Measurements from ENCODE around the gene USH1G.

USH1G gene

DNA sequence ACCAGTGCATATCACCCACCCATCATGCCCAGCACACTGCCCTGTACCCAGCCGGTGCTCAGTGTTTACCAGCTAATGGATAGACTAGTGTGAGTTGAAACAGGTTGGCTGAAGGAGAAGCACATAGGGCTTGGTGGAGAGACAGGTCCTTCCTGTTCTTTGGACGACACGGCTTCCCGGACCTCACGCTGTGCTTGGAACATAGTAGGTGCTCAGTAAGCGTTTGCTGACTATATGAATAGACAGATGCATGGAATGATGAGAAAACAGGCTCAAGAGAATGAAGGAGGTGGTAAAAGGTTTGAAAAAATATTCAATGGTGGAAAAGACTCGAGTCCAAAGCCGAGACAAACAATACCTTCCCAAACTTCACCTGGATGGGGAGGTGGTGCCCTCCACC is 22.8 kb downstream of the USH1G start:
- no peak for DNase-seq

DNA sequence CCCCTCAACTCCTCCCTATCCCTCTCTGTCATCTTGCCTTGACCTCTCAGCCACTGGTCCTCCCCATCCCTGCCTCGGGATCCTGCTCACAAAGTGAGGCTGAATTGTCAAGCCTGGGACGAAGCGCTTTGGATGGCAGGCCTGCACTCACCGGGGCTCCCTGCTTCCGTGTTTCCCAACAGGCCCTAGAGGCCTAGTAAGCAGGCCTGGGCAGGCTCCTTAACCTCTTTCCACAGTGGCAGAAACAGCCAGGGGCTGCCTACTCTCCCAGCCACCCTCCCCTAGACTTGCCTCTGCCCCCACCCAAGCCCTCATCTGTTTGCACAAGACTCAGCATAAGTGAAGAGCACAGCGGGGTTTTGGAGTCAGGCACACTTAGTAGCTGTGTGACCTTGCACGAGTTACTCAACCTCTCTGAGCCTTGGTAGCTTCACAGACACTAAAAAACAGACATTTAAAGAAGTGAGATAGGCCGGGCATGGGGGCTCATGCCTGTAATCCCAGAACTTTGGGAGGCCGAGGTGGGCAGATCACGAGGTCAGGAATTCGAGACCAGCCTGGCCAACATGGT is 24.6 kb downstream of the USH1G start:
- DNase-seq, result no peak

DNA sequence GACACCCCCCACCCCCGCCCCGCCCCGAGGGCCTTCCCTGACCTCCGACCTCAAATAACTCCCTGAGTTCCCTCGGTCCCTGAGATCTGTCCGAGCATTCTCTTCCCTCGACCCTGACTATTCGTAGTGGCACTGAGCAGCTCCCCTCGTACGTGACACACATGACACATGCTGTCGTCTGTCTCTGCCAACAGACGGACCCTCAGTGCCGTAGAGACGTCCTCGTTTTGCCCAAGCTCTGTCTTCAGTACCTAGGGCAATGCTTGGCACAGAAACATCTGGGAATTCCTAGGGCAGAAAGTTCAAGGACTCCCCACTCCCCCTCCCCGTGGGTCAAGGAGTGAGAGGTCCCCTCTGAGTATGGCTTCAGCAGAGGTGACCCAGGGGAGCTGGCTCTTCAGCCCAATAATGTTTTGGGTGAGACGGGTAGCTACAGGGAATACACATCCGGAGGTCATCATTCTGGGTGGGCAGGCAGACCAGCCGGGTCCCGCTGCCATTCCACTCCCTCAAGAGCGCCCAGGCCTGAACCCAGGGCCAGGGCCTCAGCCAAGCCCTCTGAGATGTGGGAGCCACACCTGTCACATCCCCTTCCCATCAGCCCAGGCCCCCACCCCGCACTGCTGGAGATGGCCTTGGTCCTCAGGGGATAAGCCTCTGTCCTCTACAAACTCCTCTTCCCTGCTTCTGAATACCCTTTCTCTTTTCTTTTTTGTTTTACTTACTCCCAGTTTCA is 29.0 kb downstream of the USH1G start:
- DNase-seq, result no peak

DNA sequence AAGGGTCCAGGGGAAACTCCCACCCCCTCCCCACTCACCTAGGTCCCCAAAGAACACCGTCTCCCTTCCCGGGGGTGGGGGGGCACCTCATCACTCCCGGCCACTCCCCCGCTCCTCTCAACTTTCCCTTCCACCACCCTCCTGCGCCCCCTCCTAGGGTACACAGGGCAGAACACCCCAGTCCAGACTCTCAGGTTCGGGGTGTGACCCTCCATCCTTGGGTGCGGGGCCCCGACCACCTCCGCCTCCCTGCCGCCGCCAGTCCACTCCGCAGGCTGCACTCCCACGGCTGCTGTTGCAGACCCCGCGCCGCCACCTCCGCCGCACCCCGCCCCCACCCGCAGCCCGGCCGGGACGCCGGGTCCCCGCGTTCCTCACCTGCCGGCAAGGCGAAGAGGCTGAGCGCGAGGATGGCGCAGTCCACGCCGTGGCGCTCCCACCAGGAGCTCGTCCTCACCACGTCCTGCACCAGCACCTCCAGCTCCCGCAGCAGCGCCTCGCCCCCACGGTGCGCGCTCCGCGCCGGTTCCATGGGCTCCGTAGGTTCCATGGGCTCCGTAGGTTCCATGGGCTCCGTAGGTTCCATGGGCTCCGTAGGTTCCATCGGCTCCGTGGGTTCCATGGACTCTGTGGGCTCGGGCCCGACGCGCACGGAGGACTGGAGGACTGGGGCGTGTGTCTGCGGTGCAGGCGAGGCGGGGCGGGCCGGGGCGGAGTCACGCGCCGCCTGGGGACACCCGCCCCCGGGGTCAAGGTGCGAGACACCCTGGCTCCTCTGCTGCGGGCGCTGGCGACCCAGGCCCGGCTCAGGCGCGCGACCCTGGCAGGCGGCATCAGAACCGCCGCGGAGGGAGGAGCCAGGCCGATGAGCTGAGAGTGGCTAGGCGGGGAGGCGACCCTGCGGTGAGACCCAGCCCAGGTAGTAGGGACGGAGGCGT is 29.8 kb downstream of the USH1G start, which contains the start of gene FADS6:
Gene FADS6 (minus strand): TSS at position 660 of the 938 bp plus-strand sequence. CDS start 38 bp downstream, at position 622.
- DNase-seq, result no peak

DNA sequence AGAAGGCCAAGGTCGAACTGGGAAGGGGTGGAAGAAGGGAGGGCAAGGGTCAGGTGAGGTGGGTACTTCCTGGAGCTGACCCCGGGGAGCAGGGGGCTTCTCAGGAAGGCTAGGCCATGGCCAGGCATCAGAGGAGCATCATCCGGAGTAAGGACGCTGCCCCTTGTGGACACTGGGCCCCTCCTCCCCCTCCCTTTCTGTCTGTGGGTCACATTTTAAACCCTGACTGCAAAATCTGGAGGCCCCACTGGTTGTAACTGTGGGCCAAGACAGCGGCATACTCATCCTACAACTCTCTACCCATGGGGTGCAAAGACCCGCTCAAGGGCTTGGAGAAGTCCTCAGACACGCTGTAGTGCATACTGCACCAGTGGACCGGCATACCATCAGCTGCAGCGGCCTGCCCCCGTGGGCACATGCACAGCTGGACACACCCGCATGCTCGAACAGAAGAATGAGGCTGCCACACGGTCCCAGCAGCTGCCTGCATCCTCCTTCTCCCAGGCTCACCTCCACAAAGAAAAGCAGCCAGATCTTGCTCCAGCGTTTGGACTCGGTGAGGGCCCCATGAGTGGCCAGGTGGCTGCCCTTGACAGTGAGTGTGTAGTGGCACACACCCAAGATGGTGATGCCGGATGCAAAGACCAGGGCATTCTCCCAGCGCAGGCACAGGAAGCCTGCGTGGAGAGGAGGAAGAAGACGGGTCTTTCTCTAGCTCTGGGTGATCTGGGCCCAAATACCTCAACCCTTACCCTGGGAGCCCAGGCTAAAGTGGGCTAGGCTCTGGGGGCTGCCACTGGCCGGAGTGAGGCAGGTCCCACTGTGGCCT is 30.8 kb downstream of the USH1G start:
- DNase-seq, result peak; percentile 38

DNA sequence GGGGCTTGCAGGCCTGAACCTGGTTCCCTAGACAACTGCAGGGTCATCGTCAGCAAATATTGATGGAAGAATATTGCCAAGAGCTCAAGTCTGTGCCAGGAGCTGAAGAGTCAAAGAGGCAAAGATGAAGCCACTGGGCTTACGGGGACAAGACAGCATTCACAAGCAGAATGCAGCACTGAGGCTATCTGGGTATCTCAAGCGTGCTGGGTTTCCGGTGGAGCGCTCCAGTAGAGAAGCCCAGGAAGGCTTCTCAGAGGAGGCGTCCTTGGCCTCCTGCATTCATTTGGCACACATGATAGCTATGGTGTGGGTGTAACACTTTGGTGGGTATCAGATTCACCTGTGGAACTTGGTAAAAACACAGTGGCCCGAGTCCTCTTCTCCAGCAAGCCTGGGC is 32.5 kb downstream of the USH1G start:
- DNase-seq, result no peak

DNA sequence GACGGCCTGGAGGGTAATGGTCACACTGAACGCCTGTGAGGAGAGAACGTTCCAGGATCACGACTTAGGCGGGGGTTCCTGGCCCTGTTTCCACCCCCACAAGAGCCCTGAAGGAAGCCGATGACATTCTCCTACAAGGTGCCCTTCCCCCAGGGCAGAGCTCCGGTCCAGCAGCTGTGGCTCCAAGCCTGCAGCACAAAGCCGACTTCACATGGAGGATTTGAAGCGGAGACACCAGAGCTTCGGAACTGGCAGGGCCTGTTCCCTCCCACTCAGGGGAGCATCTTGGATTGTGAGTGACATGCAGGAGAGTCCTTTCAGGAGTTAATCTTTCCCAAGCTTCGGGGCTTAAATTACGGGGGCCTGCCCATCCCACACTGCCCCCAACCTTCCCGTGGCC is 34.6 kb downstream of the USH1G start:
- no peak for DNase-seq

DNA sequence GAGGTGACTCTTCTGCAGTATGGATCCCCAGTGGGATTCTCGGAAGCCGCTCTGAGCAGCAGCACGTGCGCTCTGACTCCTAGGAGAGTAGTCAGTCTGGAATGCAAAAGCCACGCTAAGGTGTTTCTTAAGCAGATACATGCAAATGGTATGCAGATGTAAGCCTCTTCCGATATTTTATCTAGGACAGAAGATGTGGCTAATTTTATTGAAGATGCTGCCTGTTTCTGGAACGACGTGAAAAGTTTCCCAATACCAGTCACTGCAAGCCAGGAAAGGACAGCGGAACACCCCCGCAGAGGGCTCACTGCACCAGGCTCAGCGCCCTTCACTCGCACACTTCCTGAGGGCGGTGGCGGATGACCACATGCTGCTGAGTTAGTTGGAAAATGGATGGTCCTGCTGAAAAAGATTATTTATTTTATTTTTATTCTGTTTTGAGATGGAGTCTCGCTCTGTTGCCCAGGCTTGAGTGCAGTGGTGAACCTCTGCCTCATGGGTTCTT is 39.8 kb downstream of the USH1G start:
- DNase-seq, result no peak

DNA sequence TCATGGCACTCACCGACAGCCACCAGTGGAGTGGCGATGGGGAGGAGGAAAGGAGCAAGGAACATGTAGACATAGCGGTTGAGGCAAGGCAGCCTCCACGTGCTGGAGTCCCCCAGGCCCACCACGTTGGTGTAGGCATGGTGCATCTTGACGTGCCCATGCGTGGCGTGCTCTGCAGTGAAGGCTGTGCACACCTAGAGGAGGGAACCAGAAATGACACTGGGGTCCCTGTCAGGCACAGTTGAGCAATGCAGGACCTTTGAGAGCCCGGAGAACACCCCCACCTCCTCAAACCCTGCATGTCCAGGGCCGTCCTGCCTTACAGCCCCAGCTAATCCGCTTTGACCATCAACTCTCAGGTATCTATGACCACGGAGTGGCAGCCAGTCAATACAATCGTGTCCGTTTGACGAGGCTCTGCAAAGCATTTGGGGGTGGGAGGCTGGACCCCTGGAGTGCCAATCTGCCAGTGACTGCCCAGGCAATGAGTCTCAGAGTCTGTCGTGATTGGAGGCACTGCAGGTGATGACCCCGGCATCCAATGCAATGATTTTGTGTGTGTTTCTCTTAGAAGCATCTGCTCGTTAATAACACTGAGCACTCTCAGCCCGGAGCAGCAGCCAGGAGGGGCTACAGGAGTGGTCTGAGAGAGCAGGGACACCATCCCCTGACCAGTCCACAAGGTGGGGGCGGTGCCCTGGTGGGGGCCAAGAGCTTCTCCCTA is 40.4 kb downstream of the USH1G start:
- DNase-seq, result no peak

DNA sequence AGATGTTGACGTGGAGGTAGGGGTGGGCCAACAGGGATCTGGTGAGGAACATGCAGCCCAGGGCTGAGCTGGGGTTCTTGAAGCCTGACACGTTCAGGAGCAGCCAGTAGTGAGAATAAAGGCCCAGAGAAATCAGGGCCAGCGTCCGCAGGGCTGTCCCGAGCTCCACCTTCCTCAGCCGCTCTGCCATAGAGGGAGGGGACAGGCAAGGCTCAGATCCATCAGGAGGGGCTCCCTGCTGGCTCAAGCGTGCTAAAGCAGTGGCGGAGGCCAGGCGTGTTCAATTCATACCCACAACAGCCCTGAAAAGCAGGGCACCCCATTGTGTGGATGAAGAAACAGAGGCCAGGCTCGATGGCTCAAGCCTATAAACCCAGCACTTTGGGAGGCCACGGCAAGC is 42.0 kb downstream of the USH1G start:
- DNase-seq, result no peak

DNA sequence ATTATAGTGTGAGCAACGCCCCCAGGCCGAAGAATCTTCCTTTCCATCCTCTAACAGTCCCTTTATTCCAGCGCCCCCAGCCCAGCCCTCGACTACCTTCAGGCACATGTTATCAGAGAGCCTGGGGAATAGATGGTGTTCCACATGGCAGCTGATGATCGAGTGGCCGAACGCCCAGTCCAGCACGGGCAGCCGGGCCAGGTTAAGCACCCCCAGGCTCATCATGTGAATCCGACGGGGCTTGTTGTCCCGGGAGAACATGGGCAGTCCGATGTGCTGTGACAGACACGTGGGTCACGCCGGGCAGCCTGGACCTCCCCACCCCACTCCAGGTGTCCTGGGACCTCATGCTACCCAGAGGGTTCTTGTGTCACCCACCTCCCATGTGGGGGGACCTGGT is 43.7 kb downstream of the USH1G start:
- no peak for DNase-seq

DNA sequence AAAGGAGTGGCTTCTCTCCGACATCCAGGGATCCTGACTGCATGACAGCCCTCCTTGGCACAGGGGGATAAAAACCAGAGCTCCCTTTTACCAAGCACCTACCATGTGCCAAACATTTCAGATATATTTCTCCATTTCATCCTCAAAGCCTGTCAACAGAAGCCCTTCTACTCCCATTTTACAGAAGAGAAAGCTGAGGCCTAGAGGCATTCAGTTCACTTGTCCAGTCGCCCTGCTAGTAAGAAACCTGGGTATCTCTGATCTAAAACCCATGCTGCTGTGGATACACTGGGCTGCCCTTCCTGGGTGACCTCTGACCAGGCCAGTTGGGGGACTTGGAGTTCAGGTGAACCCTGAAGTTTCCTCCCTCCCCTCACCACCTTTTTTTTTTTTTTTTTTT is 44.4 kb downstream of the USH1G start:
- no peak for DNase-seq

DNA sequence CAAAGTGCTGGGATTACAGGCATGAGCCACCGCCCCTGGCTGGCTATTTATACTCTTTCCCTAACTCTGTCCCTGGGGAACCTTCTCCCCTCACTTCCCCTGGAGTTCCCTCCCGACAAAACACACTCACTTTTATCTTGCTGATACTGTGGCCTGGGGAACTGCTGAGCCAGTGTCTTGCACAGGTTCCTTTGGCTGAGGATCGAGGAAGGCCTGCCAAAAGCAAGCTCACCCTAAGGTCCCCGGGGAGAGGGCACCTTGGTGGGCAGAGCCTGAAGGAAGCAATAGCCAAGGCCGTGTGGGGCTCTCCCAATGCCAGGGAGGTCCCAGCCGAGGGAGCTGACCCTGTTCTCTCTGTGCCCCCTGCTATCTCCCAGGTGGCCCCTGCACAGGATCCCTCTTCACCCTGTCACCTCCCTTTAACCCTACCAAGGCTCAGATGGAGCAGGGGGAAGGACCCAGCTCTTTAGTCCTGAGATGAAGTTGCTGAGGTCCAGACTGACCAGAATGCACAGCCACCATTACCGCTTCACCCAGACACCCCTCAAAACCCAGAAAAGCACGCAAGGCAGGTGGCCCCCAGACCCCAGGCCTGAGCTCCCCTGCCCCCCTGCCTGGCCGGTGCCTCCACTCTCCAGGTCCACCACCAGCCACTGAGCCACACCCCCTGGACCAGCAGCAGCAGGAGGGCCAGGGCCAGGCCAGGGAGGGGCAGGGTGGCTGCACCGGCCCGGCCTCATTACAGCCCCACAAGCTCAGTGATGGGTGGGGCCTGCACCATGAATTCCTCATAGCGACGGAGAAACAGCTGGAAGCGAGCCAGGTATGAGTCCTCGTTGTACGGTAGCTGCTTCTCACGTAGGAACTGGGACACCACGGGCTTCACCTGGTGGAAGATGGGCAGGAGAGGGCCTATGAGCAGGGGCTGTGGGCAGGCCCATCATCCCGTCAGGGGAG is 45.2 kb downstream of the USH1G start:
- no peak for DNase-seq

DNA sequence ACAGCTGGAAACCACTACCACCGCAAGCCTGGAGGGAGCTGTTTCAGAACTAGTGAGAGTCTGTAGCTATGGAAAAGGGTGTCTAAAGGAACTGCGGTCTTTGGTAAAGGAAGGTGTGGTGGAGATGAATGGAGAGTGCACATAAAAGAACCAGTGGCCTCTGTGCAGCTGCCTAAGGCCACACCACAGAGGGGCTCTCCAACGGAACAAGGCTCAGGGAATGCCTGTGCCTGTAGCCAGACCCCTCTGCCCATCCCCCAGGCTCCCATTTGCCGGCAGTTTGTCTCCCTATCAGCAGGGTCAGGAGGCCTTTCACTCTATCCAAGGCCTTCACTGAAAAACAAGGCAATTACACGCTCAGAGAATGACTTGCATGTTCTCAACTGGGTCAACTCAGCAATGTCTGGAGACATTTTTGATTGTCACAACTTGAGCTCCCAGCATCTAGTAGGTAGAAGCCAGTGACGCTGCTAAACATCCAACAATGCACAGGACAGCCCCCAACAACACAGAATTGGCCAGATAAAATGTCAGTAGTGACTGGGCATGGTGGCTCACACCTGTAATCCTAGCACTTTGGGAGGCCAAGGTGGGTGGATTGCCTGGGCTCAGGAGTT is 47.0 kb downstream of the USH1G start:
- DNase-seq, result no peak

DNA sequence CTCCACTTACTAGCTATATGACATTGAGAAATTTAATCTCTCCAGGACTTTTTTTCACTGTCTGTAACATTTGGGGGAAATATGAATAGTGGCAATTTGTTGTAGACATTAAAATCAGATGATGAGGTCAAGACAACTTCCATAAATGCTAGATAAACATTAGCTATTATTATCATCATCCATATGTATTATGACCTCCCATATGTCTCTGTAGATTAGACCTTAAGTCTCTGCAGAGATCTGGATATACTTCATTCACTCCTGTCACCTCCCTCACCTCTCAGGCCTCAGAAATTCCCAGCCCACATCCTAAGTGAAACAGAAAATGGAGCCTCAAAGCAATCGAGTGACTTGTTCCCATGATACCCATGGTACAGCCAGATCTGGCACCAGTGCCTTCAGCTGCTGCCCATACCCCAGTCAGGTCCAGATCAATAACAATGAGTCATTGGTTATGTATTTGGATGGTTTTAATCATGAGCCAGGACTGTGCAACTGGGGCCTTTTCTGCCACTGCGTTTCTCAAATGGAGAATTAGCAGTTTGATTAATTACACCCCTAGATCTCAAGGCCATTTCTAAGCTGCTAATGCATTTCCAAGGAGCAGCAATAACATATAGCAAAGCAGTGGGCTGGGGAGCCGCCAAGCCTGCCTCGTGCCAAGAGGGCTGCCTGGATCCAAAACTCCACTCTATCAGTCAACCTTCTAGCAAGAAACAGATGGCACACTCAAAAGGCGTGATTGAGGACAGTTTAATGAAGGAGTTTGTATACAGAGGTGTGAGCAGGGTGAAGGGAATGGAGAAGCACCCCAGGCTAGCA is 47.7 kb downstream of the USH1G start:
- no peak for DNase-seq

DNA sequence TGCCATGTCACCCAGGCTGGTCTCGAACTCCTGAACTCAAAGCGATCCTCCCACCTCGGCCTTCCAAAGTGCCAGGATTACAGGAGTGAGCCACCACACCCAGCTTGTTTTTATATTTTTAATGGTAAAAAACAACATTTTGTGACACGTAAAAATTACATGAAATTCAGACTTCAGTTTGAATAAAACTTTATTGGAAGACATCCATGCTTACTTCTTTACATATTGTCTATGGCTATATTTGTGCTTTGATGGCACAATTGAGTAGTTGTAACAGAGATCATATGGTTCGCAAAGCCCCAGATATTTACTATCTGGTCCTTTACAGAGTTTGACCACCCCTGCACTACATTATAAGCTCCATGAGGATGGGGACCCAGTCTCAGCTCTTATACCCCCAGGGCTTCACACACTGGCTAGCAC is 48.4 kb downstream of the USH1G start:
- DNase-seq, result no peak

DNA sequence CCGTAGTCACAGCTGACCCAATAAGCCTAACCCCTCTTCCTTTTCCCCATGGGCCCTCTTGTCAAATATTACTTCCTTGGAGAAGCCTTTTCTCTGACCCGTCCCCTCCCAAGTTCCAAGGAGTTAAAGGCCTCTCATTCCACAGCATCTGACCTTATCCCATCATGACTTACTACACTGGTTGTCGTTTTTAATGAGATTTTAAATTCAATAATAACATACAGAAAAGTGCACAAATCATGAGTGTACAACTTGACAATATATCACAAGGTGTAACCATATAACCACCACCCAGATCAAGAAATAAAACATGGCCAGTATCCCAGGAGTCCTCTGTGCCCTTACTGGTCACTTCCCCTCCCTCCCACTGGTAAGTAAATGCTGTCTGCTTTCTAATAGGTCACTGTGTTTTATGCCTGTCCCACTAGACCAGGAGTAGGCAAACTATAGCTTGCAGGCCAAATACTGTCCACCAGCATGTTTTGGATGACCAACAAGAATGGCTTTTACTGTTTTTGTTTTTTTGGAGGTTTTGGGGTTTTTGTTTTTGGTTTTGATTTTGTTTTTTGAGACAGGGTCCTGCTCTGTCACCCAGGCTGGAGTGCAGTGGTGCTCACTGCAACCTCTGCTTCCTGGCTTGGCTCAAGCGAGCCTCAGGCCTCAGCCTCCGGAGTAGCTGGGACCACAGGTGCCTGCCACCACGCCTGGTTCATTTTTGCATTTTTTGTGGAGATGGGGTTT is 49.0 kb downstream of the USH1G start:
- DNase-seq, result no peak
